OCI-LY1 (cell line): ENCODE data around the gene CLDN3.

Experiments used
- H2AFZ ChIP-seq: fragments of 200-600 bp; sonication (generic), shearing (Covaris generic); 2 replicates; pipeline ENCODE4 v1.6.0; 2014; ENCODE audit warnings: antibody characterized with exemption, mild to moderate bottlenecking, low read length
- H3F3A ChIP-seq: fragments of 200-600 bp; sonication (generic), shearing (Covaris generic); 2 replicates; pipeline ENCODE4 v1.6.0; 2014; ENCODE audit warnings: mild to moderate bottlenecking, antibody characterized with exemption, low read length, moderate library complexity; ENCODE audit not compliant: insufficient read depth
- H3K27ac ChIP-seq: fragments of 200-600 bp; sonication (generic); 2 replicates; pipeline ENCODE4 v1.5.1; 2014; ENCODE audit warnings: low read length, mixed run types, mild to moderate bottlenecking, low read depth; ENCODE audit not compliant: poor library complexity, severe bottlenecking
- H3K27me3 ChIP-seq: fragments of 200-600 bp; sonication (generic); 2 replicates; pipeline ENCODE4 v1.6.0; 2014; ENCODE audit warnings: antibody characterized with exemption, mild to moderate bottlenecking, low read length, moderate library complexity; ENCODE audit not compliant: insufficient read depth
- H3K36me3 ChIP-seq: fragments of 200-600 bp; sonication (generic); 2 replicates; pipeline ENCODE4 v1.6.1; 2014; ENCODE audit warnings: mild to moderate bottlenecking, antibody characterized with exemption, low read length, moderate library complexity, mixed read lengths; ENCODE audit not compliant: insufficient read depth
- H3K4me1 ChIP-seq: fragments of 200-600 bp; sonication (generic); 2 replicates; pipeline ENCODE4 v1.5.1; 2014; ENCODE audit warnings: mild to moderate bottlenecking, low read length, moderate library complexity; ENCODE audit not compliant: insufficient read depth, severe bottlenecking
- H3K4me2 ChIP-seq: fragments of 200-600 bp; sonication (generic), shearing (Covaris generic); 2 replicates; pipeline ENCODE4 v1.6.1; 2014; ENCODE audit warnings: low read length
- H3K4me3 ChIP-seq: fragments of 200-600 bp; sonication (generic); 2 replicates; pipeline ENCODE4 v1.5.1; 2014; ENCODE audit warnings: low read length, low read depth, mild to moderate bottlenecking, mixed read lengths; ENCODE audit not compliant: poor library complexity, severe bottlenecking
- H3K79me2 ChIP-seq: fragments of 200-600 bp; shearing (Covaris generic); 2 replicates; pipeline ENCODE4 v1.6.1; 2016; ENCODE audit warnings: mixed run types, low read length, mixed read lengths; ENCODE audit not compliant: insufficient read depth
- H3K9ac ChIP-seq: fragments of 200-600 bp; sonication (generic), shearing (Covaris generic); 2 replicates; pipeline ENCODE4 v1.6.1; 2014; ENCODE audit warnings: mild to moderate bottlenecking, low read length, mixed read lengths
- H3K9me2 ChIP-seq: fragments of 200-600 bp; sonication (generic), shearing (Covaris generic); 2 replicates; pipeline ENCODE4 v1.6.1; 2014; ENCODE audit warnings: low read depth, mild to moderate bottlenecking, low read length, mixed read lengths
- H3K9me3 ChIP-seq: fragments of 200-600 bp; shearing (Covaris generic); 2 replicates; pipeline ENCODE4 v1.6.1; 2014; ENCODE audit warnings: low read length, mixed read lengths
- H4K20me1 ChIP-seq: fragments of 200-600 bp; sonication (generic), shearing (Covaris generic); 2 replicates; pipeline ENCODE4 v1.6.0; 2016; ENCODE audit warnings: mild to moderate bottlenecking, low read length; ENCODE audit not compliant: insufficient read depth
- CTCF ChIP-seq: fragments of 200-600 bp; sonication (generic), shearing (Covaris generic); IDR thresholded peaks from 2 replicates; pipeline ENCODE4 v1.5.1; 2017; ENCODE audit warnings: mild to moderate bottlenecking, antibody characterized with exemption, low read length, moderate library complexity, mixed read lengths
- EZH2 ChIP-seq: fragments of 200-600 bp; sonication (generic), shearing (Covaris generic); IDR thresholded peaks from 2 replicates; pipeline ENCODE4 v1.8.0; 2017; ENCODE audit warnings: borderline replicate concordance, mixed run types, mild to moderate bottlenecking, antibody characterized with exemption, low read length, moderate library complexity, mixed read lengths

CLDN3 gene

GRCh38 chr7:73740771-73741170 is 29.3 kb downstream of the CLDN3 start:
- Histone ChIP-seq H3K4me2 (no peak overlapping the region), H3K4me3 (no peak overlapping the region), H3F3A (no peaks in the 10 kb centered on the region), H3K36me3 (peaks cover 16% of the 10 kb centered on the region), H4K20me1 (no peaks in the 10 kb centered on the region), H3K27me3 (no peaks in the 10 kb centered on the region), H3K9me3 (no peaks in the 10 kb centered on the region), H3K4me1 (peaks cover 22% of the 10 kb centered on the region), H2AFZ (no peak overlapping the region), H3K79me2 (no peaks in the 10 kb centered on the region), H3K27ac (no peak overlapping the region), H3K9ac (no peak overlapping the region), H3K9me2 (no peaks in the 10 kb centered on the region)
- TF ChIP-seq EZH2 (no peak), CTCF (no peak)

GRCh38 chr7:73740212-73740611 is 29.9 kb downstream of the CLDN3 start:
- H3K27ac ChIP-seq, result no peak overlapping the region
- no peak overlapping the region for H3K4me2 ChIP-seq
- no peaks in the 10 kb centered on the region for H3F3A ChIP-seq
- no peak overlapping the region for H2AFZ ChIP-seq
- TF ChIP-seq CTCF (no peak), EZH2 (no peak)
- H3K9me3 ChIP-seq, result no peaks in the 10 kb centered on the region
- no peaks in the 10 kb centered on the region for H4K20me1 ChIP-seq
- peaks cover 22% of the 10 kb centered on the region for H3K4me1 ChIP-seq
- H3K79me2 ChIP-seq, result no peaks in the 10 kb centered on the region
- peaks cover 16% of the 10 kb centered on the region for H3K36me3 ChIP-seq
- no peaks in the 10 kb centered on the region for H3K27me3 ChIP-seq
- no peak overlapping the region for H3K4me3 ChIP-seq
- no peak overlapping the region for H3K9ac ChIP-seq
- no peaks in the 10 kb centered on the region for H3K9me2 ChIP-seq

GRCh38 chr7:73739387-73739767 is 30.7 kb downstream of the CLDN3 start:
- no peaks in the 10 kb centered on the region for H3K79me2 ChIP-seq
- H3K36me3 ChIP-seq, result peaks cover 16% of the 10 kb centered on the region
- H4K20me1 ChIP-seq, result no peaks in the 10 kb centered on the region
- H3K4me3 ChIP-seq, result peak overlapping the region; percentile 82
- no peak overlapping the region for H3K27ac ChIP-seq
- peaks cover 22% of the 10 kb centered on the region for H3K4me1 ChIP-seq
- peak overlapping the region; percentile 76 for H3K4me2 ChIP-seq
- H2AFZ ChIP-seq, result peak overlapping the region; percentile 42
- TF ChIP-seq EZH2 (no peak), CTCF (no peak)
- peak overlapping the region; percentile 65 for H3K9ac ChIP-seq
- no peaks in the 10 kb centered on the region for H3K9me2 ChIP-seq
- H3K9me3 ChIP-seq, result no peaks in the 10 kb centered on the region
- H3F3A ChIP-seq, result no peaks in the 10 kb centered on the region
- no peaks in the 10 kb centered on the region for H3K27me3 ChIP-seq
